SK-N-SH (cell line): ENCODE measurements around the gene TOR2A.

Source experiments
- CTCF ChIP-seq: fragments of 200-600 bp; sonication (generic); IDR thresholded peaks from 2 replicates; pipeline ENCODE4 v1.6.1; 2017; ENCODE audit warnings: antibody characterized with exemption, mild to moderate bottlenecking, moderate library complexity
- MAX ChIP-seq: IDR thresholded peaks from 2 replicates; pipeline ENCODE4 v1.4.0; 2012; ENCODE audit warnings: low read depth
- MXI1 ChIP-seq: IDR thresholded peaks from 2 replicates; pipeline ENCODE4 v1.6.1; 2012; ENCODE audit warnings: mild to moderate bottlenecking, low read depth, low read length, improper control_type of control experiment
- NFIC ChIP-seq: IDR thresholded peaks from 2 replicates; pipeline ENCODE4 v1.4.0; 2012; ENCODE audit warnings: borderline replicate concordance
- POLR2AphosphoS5 ChIP-seq: IDR thresholded peaks from 2 replicates; pipeline ENCODE4 v1.6.1; 2012; ENCODE audit warnings: low read depth, low read length
- TCF12 ChIP-seq: IDR thresholded peaks from 2 replicates; pipeline ENCODE4 v1.4.0; 2012
- USF2 ChIP-seq: fragments of 150-350 bp; IDR thresholded peaks from 2 replicates; pipeline ENCODE4 v1.6.1; 2017; ENCODE audit warnings: antibody characterized with exemption, low read length, low read depth, borderline replicate concordance

GRCh38 chr9:127722055-127722745, 12.9 kb downstream of the TOR2A start:
- no peak for TF ChIP-seq CTCF
- TF ChIP-seq POLR2AphosphoS5, result no peak
- no peak for TF ChIP-seq TCF12
- no peak for TF ChIP-seq USF2
- no peak for TF ChIP-seq MXI1
- no peak for TF ChIP-seq MAX
- no peak for TF ChIP-seq NFIC
